IPS-NIHi11 (cell line): Measurements from ENCODE around the gene MYO5A.
A peak's percentile ranks its signal among the peaks of the same experiment; 100 is the strongest.
"Not testable (repeated sequence)": the region's sequence is repeated elsewhere in the genome, so short reads cannot be mapped to it uniquely, and the experiment has no call there.

Experiments used
- DNase-seq: peaks from one replicate; pipeline ENCODE4 v3.0.0; 2012; ENCODE audit warnings: mixed read lengths, low spot score

Gene MYO5A

DNA sequence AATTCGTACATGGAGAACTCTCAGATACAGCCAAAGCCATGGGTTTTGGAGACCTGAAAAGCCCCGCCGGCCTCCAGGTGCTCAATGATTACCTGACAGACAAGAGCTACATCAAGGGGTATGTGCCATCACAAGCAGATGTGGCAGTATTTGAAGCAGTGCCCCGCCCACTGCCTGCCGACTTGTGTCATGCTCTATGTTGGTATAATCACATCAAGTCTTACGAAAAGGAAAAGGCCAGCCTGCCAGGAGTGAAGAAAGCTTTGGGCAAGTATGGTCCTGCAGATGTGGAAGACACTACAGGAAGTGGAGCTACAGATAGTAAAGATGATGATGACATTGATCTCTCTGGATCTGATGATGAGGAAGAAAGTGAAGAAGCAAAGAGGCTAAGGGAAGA, 23.5 kb downstream of the MYO5A start:
- DNase-seq: no peak

DNA sequence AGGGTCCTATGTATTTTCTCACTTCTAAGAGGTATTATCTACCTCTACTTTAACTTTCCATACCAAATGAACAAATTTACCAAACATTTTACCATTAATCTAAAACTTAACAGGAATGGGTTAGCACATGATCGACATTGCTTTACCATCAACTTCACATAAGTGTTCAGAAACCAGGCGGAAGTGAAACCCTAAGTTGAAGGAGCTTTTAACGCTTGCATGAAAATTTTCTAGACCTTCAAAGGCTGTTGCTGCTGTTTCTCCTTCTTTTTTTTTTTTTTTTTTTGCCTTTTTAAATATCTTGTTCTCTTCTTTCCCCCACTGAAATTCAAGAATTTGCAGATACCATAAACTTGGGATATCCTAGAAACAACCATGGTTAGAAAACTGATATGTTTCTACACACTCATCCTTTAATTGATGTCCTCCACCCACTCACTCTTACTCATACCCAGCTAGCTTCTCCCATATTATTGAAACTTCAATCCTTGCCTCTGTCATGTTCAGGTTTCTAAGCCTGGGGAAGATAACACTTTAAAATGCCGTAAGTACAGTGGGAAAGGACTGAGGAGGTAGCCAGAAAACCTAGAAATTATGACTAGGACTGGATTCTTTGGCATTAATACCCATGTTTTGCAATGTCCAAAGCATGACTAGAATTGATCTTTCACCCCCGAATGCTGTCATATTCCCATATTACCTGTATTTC, 24.7 kb downstream of the MYO5A start:
- DNase-seq: no peak

DNA sequence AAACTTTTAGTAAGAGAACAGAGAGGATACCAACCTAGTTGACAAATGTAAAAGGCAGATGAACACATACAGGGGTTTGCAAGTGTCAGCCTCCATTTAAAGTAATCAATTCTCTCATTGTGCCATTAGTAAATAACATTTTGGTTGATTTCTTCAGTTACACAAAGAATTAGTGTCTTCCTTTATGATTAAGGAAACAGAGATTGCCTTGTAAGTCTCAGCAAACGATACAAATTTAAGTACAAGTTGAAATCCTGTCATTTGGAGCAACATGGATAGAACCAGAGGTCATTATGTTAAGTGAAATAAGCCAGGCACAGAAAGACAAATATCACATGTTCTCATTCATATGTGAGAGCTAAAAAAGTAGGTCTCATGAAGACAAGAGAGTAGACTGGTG, 26.1 kb downstream of the MYO5A start:
- DNase-seq: no peak

DNA sequence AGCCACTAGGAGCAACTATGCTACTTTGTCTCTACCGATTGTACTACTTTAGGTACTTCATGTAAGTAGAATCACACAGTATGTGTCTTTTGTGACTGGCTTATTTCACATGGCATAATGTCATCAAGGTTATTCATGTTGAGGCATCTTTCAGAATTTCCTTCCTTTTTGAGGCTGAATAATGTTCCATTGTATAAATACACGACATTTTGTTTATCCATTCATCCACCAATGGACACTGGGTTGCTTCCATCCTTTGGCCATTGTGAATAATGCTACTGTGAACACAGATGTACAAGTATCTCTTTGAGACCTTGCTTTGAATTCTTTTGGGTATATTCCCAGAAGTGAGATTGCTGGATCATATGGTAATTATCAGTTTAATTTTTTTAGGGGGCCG, 29.2 kb downstream of the MYO5A start:
- no peak for DNase-seq

DNA sequence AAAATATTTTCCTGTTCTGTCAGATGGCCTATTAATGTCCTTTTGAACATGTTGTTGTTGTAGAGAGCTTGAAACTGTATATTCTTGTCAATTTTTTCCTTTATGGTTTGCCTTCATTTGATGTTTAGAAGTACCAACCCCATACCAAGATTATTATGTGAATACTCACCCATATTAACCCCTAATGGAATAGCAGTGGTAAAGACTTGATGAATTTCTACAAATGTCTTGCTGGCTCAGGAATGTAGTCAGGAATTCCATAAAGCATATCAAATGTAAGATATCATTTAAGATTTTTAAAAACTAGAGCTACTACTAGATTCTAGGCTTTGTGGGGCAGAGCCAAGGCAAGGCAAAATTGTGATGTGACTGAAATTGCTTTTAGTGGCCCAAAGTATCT, 30.0 kb downstream of the MYO5A start:
- no peak for DNase-seq

DNA sequence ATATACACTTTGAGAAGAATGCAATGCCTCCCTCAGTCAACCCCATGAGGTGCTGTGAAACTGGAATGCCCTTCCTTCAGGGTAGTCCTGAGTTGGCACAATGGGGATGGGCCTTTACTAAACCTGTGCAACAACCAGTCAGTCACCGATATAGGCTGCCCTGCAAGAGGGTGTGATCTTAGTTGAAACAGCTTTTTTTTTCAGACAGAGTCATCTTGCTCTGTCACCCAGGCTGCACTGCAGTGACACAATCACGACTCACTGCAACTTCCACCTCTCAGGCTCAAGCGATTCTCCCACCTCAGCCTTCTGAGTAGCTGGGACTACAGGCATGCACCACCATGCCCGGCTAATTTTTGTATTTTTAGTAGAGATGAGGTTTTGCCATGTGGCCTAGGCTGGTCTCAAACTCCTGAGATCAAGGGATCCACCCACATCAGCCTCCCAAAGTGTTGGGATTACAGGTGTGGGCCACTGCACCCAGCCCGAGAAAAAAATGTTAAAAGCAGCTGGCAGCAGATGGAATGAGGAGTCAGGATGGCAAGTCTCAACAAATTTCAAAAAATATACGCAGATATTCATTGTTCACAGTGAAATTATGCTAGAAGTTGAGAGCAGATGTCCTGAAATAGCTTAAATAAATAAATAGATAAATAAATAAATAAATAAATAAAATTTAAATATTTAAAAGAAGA, 31.8 kb downstream of the MYO5A start:
- no peak for DNase-seq

DNA sequence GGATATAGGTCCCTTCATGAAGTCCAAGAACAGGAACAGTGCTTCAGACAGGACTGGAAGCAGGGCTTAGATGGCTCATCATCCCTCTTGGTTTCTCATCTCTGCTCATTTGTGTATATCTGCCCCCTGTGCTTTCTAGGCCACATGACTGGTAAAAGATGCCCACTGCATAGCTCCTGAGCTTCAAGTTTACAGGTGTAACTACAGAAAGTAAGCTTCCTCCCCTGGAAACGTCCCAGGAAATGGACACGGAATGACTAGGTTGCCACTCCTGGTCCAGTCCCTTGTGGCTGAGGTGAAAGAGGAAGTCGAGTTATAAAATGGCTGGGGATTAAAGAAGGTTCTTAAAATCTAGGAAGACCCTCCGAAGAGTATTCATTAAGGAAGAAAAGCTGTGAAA, 32.5 kb downstream of the MYO5A start:
- DNase-seq: no peak

DNA sequence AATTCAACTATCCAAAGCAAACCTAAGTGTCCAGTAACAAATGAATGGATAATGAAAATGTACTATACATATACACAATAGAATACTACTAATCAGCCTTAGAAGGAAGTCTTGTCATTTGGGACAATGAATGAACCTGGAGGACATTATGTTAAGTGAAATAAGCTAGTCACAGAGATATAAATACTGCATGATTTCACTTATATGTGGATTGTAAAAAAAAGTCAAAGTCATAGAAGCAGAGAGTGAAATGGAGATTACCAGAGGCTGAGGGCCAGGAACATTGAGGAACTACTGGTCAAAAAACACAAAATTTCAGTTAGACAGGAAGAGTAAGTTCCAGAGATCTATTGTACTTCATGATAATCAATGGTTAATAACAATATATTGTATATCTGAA, 33.6 kb downstream of the MYO5A start:
- no peak for DNase-seq

DNA sequence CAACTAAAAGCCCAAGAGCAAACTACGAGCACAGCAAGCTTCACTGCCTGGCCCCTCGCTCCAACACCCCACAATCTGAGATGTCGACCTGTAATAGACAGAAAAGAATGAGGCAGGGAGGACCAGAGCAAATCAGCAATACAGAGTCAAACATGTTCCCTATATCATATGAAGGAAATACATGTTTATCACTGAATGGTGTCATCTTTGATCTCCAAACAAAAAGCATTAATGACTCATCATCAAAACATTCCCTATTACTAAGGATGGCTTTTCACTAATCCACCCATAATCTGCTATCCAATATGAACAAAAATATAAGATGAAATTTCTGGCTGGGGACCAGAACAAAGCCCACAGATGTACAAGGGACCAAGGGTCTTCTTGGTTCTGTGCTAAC, 34.7 kb downstream of the MYO5A start:
- no peak for DNase-seq

DNA sequence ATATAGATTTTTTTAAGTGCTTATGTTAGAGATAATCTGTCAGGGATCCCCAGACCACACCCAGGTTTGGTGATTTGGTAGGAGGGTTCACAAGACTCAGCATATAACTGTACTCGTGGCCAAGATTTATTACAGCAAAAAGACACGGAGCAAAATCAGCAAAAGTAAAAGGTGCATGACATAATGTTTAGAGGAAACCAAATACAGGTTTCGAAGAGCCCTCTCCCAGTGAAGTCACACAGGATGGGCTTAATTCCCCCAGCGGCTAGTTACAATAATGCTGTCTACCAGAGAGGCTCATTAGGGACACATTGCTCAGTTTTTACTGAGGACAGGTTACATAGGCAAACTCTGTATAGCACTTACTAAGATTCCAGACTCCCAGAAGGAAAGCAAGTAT, 36.5 kb downstream of the MYO5A start:
- no peak for DNase-seq

DNA sequence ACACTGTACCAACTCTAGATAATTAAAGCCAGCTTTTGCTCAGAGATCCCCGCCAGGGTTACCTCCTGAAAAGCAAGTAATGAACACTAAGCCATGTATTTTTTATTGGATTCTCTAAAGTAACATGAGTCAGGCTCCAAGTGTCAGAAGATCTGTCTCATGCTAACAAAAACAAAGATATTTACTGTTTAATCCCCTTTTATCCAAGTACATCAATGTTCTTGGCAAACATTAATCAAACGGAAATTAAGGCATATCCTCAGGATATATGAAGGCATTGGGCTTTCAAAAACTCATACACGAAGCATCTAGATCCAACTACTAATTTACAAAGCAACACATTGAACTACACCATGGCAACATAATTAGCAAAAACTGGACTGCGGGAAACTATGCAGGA, 37.2 kb downstream of the MYO5A start:
- no peak for DNase-seq

DNA sequence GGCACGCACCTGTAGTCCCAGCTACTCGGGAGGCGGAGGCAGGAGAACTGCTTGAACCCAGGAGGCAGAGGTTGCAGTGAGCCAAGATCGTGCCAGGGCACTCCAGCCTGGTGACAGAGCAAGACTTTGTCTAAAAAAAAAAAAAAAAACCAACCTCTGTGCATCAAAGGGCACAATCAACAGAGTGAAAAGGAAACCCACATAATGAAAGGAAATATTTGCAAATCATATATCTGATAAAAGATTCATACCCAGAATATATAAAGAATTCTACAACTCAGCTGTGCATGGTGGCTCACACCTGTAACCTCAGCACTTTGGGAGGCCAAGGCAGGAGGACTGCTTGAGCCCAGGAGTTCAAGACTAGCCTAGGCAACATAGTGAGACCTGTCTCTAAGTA, 39.2 kb downstream of the MYO5A start:
- DNase-seq: not testable (repeated sequence)

DNA sequence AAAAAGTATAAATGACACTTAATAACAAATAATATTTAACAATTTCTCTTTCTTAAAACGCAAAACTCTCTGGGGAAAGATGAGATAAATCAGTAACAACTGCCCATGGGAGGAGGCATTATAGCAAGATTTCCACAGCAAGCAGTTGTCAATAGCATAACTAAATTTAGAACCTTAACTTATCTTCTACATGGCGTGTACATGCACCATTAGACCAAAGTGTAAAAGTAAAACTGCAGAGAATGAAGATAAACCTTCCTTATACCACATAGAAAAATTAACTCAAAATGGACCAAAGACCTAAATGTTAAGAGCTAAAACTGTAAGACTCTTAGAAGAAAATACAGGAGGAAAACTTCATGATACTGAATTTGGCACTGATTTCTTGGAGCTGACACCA, 39.9 kb downstream of the MYO5A start:
- DNase-seq: no peak

DNA sequence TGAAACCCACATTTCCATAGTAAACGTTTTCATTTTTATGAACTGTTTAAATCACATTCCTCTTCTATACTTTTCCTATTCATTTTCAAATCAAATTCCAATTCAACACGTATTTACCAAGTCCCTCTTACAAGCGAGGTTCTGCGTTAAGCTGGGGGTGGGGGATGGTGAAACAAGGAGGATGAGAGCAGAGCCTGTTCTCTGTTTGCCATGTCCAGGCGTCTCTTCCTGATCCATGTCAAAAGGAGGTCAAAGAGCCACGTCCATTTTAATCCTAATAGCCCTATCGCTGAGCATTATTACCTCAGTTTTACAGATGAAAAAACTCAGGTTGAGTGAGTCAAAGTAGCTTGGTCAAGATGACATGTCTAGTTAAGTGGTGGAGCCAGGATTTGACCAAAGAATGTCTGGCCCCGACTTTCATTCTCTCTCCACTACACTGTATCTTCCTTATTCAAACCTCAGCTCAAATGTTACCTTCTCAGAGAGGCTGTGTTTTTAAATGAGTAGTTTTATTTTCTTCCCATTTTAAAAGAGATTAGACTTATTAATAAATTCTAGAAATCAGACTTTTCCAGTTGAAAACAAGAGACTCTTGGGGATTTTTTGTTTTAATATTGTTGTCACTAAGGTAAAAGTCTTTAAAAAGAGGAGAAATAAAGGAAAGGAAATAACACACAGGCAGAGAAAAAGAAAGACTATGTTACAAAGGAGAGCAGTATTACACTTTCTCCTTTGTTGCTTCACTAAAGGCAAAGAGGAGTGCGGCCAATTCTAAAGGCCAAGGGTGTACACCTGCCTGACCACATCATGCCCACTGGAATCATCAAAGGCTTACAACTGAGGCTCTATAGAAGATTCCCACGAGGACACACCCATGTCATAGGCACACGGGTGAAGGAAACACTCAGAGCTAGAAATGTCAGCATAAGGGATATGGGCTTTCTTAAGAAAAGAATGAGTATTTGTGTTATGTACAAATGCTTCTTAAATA, 42.4 kb downstream of the MYO5A start:
- DNase-seq: peak; percentile 23

DNA sequence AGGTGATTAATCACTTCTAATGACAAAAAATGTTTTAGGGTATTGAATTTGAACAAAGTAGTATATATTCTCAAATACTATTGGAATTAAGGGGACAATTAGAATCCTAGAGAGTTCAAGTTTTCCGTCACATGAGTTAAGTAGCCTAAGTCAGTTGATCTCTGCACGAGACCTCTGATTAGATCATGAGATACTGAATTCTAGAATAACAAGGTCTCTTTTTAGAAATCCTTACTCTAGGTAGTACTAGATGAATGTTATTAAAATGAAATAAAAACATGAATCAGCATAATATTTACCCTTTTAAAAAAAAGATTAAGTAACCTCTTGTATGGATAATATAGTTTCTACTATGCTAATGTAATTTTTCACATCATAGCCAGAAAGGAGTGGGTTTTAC, 43.4 kb downstream of the MYO5A start:
- no peak for DNase-seq

DNA sequence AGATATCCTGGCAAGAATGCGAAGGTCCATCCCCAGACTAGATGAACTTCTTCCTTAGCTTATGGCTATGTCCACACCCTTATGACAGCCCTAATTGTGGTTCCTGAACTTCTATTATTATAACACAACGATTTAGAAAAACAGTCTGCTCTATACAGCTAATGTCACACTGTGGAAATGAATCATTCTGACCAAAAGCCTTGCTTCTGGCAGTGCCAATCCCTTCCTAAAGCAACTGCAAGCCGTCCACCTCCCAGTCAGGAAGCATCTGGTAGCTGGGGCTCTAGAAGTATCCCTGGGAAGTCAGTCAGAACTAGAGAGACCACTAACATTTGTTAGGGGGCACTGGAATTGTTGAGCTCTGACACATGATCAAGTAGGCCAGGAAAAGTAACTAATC, 45.0 kb downstream of the MYO5A start:
- no peak for DNase-seq

DNA sequence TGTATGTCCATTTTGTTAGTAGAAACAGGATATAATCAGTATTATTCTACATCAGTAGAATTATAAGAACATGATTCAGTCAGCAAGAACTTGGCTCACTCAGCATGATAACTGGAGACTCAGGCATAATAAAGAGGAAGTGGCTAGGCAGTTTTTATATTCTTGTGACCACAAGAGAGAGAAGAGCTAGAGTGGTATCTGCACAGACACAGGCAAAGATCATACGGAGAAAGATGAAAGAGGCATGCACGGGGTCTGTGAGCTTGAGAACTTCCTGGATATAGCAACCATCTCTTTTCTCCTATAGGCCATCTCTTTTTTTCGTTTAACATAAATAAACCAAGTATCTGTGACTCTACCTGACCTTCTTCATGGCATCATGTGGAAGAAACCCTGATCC, 46.8 kb downstream of the MYO5A start:
- no peak for DNase-seq

DNA sequence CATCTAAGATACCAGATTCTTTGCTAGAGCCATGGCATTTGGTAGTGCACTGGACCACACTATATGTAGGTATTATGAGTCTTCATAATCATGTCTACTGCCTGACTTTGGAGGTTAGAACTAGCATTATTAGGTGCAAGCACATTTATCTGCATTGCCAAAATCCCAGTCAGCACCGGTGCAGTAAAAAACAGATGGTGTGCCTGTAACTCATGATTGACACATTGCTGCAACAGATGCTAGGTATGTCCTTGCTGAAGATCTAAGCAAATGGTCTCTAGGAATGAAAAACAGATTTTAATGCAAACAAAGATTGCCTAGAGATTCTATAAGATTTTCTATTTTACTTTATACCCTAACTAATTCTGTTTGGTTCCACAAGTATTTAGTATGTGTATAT, 47.7 kb downstream of the MYO5A start:
- no peak for DNase-seq

DNA sequence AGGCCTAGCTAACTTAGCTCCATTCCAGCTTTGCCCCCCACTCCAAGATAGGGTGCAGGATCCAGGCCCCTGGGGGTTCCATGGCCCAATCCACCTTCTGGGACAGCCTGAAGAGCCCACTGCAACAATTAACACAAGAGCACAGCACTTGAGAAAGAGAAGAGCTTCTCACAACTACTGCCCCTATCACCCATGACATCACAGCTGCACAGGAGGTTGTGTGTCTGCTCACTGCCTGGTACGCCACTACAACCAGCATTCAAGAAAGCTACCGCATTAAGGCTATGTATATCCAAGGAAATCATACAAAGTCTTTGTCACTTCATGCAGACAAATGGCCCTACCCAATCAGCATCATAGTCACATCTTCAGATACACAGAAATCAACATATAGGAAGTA, 62.0 kb downstream of the MYO5A start:
- no peak for DNase-seq

DNA sequence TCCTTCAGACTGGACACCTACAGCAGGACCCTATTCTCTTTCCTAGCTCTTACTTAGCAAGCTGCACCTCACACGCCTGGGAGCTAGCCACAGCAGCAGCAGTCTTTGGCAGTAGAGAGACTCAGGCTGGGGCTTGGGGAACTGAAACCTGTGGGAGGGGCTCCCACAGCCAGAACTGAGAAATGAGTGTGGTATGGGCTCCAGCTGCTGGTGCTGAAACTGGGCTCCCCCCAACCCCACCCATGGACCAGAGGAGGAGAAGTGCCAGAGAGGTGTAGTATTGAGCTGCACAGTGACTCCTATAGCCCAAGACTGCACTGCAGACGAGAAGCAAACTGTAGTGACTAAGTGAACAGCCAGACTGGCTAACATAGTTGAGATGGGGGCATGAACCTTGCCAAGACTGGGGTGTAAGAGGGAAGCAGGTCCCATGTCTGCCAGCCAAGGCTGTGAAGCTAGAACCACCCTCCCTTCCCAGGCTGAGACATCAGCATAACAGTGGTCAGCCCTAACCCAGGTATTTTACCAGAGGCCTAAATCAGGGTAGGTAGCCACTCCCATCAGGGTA, 62.5 kb downstream of the MYO5A start:
- peak; percentile 61 for DNase-seq

DNA sequence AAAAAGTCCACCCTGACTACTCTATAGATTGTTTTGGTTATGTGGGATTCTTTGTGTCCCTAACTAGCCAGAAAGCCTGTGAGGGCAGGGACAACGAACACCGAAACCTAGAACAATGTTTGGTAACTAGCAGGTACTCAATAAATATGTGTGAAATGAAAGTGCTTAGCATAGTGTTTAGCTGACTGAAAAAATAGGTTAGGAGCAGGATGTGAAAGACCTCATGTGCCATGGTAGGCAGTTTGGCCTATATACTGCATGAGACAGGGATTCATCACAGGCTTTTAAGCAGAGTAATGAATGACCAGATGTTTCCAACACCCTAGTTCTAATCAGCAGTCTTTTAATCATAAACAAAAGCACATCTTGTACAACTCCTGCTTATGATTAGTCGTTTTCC, 64.2 kb downstream of the MYO5A start:
- no peak for DNase-seq

DNA sequence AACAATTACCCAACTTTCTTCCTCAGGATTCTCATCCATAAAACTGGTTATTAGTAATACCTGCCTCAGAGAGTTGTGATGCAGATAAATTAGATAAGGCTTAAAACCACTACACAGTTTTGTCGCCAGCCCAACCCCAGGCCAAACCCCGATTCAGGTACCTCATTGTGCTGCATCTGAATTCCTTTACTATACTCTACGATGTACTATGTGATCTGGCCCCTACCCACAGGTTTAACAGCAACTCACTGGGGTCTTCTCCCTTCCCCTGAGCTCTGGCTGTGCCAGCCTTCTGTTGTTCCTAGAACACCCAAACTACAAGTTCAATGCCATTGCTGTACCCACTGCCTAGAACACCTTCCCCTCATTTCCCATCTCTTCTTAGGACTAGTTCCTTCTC, 64.6 kb downstream of the MYO5A start:
- no peak for DNase-seq

DNA sequence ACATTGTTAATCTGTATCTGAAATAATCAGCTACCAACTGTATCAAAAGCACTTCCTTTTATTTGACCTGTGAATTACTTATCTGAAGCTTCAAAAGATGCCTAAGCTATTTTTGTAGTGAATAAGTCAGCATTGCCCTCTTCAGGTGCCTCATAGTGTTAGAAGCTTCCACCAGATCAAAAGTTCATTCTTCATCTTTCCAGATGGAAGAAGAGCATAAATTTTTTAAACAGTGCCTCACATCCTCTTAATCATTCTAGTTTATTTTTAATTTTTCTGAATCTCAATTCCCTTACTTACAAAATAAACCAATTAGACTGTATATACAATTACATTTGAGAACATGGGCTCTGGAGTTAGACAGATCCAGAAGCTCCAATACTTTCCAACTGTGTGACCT, 65.0 kb downstream of the MYO5A start:
- no peak for DNase-seq
